Measurements from ENCODE around the gene PERM1.

The PERM1 gene

GRCh38 chr1:975896-976683, 5.8 kb downstream of the PERM1 start:
- DNase-seq: no peak

GRCh38 chr1:975365-975764, 6.5 kb downstream of the PERM1 start:
- no peak for DNase-seq

- DNase-seq: no peak
Measured at GRCh38 chr1:974687-975328, 7.1 kb downstream of the PERM1 start.

- no peak for DNase-seq
Measured at GRCh38 chr1:974293-974640, 7.6 kb downstream of the PERM1 start.

- DNase-seq: no peak
Measured at GRCh38 chr1:973459-974292, 8.2 kb downstream of the PERM1 start.

- no peak for DNase-seq
Measured at GRCh38 chr1:972726-973458, 9.0 kb downstream of the PERM1 start.

GRCh38 chr1:971751-972506, 10.0 kb downstream of the PERM1 start:
- no peak for DNase-seq

- DNase-seq: no peak
Measured at GRCh38 chr1:970973-971730, 10.7 kb downstream of the PERM1 start.

- DNase-seq: no peak
Measured at GRCh38 chr1:970242-970972, 11.5 kb downstream of the PERM1 start.

- no peak for DNase-seq
Measured at GRCh38 chr1:969260-969855, 12.5 kb downstream of the PERM1 start.

GRCh38 chr1:967466-968343, 14.2 kb downstream of the PERM1 start:
- DNase-seq: no peak

GRCh38 chr1:966704-967300, 15.1 kb downstream of the PERM1 start:
- DNase-seq: no peak

- no peak for DNase-seq
Measured at GRCh38 chr1:966135-966703, 15.7 kb downstream of the PERM1 start, which contains the start of gene PLEKHN1. Gene PLEKHN1, plus strand, starts transcription at chr1:966482. Its CDS starts 50 bp downstream, at chr1:966532.

GRCh38 chr1:965526-966134, 16.3 kb downstream of the PERM1 start:
- DNase-seq: no peak

GRCh38 chr1:964691-965525, 17.0 kb downstream of the PERM1 start:
- DNase-seq: no peak

- no peak for DNase-seq
Measured at GRCh38 chr1:963746-964525, 18.0 kb downstream of the PERM1 start.

All from NCI-H1436 treated with DMSO at 0.1 percent for 48 hours (cell line).